ENCODE measurements around the gene NEK10. TPM values are rescaled to one million over a fixed set of nuclear protein-coding genes. Genes with fewer than 3 reads are reported as not detected.

Gene NEK10
- total and polyA plus RNA-seq, 3 donors from 2014 or later, result 29.5 to 83.2 (median 56.9) TPM

DNA sequence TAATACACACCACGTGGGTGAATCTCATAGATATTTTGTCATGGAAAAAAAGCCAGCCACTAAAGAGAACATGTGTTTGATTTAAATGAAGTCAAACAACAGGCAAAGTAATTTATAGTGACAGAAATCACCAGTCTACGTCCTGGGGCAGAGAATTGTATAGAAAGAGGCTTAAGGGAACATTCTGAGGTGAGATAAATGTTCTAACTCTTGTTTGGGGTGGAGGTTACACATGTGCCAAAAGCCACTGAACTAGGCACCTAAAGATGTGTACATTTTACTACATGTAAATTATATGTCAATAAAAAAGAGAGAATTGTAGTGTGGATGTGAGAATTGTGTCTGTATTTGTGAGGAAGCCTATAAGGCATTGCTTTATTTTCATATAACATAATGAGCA is 184.9 kb downstream of the NEK10 start:
- H3K4me1 ChIP-seq, result no peaks in the 10 kb centered on the region
- WGBS, 2 donors, result 59 to 61% methylated on average over 2 of the region's 2 CpGs
- TF ChIP-seq CTCF (IDR thresholded peaks at IDR 0.05) (no peak), POLR2A (IDR thresholded peaks at IDR 0.05) (no peak)
- H3K9me3 ChIP-seq, result no peaks in the 10 kb centered on the region
- H3K27me3 ChIP-seq, result no peaks in the 10 kb centered on the region
- intact Hi-C loops (cut with DNase I; ENCODE audit: low total_unique reads), result no loop called here
- no peak overlapping the region for H3K27ac ChIP-seq
- DNase-seq, result no peak
- no peaks in the 10 kb centered on the region for H3K36me3 ChIP-seq (ENCODE audit: low read depth, missing control alignments)
- H3K4me3 ChIP-seq, result no peak overlapping the region

- no peaks in the 10 kb centered on the region for H3K27me3 ChIP-seq
- no peaks in the 10 kb centered on the region for H3K9me3 ChIP-seq
- no peak for TF ChIP-seq POLR2A (IDR thresholded peaks at IDR 0.05)
- TF ChIP-seq CTCF (IDR thresholded peaks at IDR 0.05), result no peak
- 82 to 87% methylated on average over 3 of the region's 3 CpGs for WGBS, 2 donors
- no peaks in the 10 kb centered on the region for H3K4me1 ChIP-seq
- H3K27ac ChIP-seq, result no peak overlapping the region
- H3K36me3 ChIP-seq (ENCODE audit: low read depth, missing control alignments), result no peaks in the 10 kb centered on the region
- intact Hi-C loops (cut with DNase I; ENCODE audit: low total_unique reads), result no loop called here
- no peak overlapping the region for H3K4me3 ChIP-seq
- no peak for DNase-seq
Observed at GRCh38 chr3:27176256-27176655, 192.9 kb downstream of the NEK10 start.

- TF ChIP-seq CTCF (IDR thresholded peaks at IDR 0.05) (no peak), POLR2A (IDR thresholded peaks at IDR 0.05) (no peak)
- intact Hi-C loops (cut with DNase I; ENCODE audit: low total_unique reads), result no loop called here
- no peak overlapping the region for H3K27ac ChIP-seq
- 75 to 84% methylated on average over 4 of the region's 4 CpGs for WGBS, 2 donors
- H3K27me3 ChIP-seq, result no peaks in the 10 kb centered on the region
- no peaks in the 10 kb centered on the region for H3K36me3 ChIP-seq (ENCODE audit: low read depth, missing control alignments)
- DNase-seq, result no peak
- no peaks in the 10 kb centered on the region for H3K4me1 ChIP-seq
- H3K9me3 ChIP-seq, result no peaks in the 10 kb centered on the region
- H3K4me3 ChIP-seq, result no peak overlapping the region
Observed at GRCh38 chr3:27174530-27174929, 194.7 kb downstream of the NEK10 start.

DNA sequence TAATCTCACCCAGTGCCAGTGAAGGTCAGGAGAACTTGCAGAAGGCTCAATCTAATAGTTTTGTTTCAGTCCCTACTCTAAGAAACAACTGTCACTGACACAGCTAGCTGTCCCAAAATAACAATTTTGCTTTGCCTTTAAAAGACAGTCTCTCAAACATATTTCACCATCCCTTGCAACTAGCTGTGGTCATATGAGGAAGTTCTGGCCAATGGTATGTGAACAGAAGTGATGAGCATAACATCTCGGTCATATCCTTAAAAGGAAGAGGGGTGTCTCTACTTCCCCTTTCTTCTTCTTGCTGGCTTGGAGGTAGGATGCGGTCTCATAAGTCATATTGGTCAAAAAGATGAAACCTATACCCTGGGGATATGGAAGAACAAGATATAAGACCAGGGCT is 198.1 kb downstream of the NEK10 start:
- no peak overlapping the region for H3K4me3 ChIP-seq
- TF ChIP-seq POLR2A (IDR thresholded peaks at IDR 0.05), result no peak
- no peak for TF ChIP-seq CTCF (IDR thresholded peaks at IDR 0.05)
- WGBS, 2 donors, result 90 to 95% methylated on average over 2 of the region's 2 CpGs
- H3K36me3 ChIP-seq (ENCODE audit: low read depth, missing control alignments), result no peaks in the 10 kb centered on the region
- H3K27ac ChIP-seq, result no peak overlapping the region
- no peaks in the 10 kb centered on the region for H3K9me3 ChIP-seq
- no peaks in the 10 kb centered on the region for H3K4me1 ChIP-seq
- no peak for DNase-seq
- H3K27me3 ChIP-seq, result no peaks in the 10 kb centered on the region
- intact Hi-C loops (cut with DNase I; ENCODE audit: low total_unique reads), result no loop called here

GRCh38 chr3:27166888-27167287 is 202.3 kb downstream of the NEK10 start:
- H3K4me3 ChIP-seq, result no peak overlapping the region
- no peaks in the 10 kb centered on the region for H3K9me3 ChIP-seq
- no peaks in the 10 kb centered on the region for H3K36me3 ChIP-seq (ENCODE audit: low read depth, missing control alignments)
- intact Hi-C loops (cut with DNase I; ENCODE audit: low total_unique reads), result no loop called here
- H3K27me3 ChIP-seq, result no peaks in the 10 kb centered on the region
- TF ChIP-seq POLR2A (IDR thresholded peaks at IDR 0.05) (no peak), CTCF (IDR thresholded peaks at IDR 0.05) (no peak)
- no peaks in the 10 kb centered on the region for H3K4me1 ChIP-seq
- WGBS, 2 donors, result 69 to 73% methylated on average over 3 of the region's 3 CpGs
- DNase-seq, result no peak
- H3K27ac ChIP-seq, result no peak overlapping the region
